ENCODE measurements around the gene ZNF598. TPM values are rescaled to one million over a fixed set of nuclear protein-coding genes. Genes with fewer than 3 reads are reported as not detected.

Gene ZNF598
- total RNA-seq, 6 experiments from 2014 or later, result 37.1 to 48.1 (median 40.7) TPM

GRCh38 chr16:1981398-1981836 is 28.2 kb downstream of the ZNF598 start, which contains the start of gene NOXO1:
Gene NOXO1, minus strand, starts transcription at chr16:1981469. Its CDS starts 290 bp downstream, at chr16:1981179.
- Mint-ChIP-seq H3K4me1 (ENCODE audit: low read depth) (peaks cover 16% of the 10 kb centered on the region), H3K4me3 (no peak within 1 kb of the TSS), H3K27ac (no peak within 1 kb of the TSS), H3K9me3 (no peaks in the 10 kb centered on the region), H3K27me3 (ENCODE audit: insufficient read depth) (peaks cover 12% of the 10 kb centered on the region), H3K36me3 (ENCODE audit: low read depth) (0 out of 2 replicates have a peak, but pooled peaks cover 1% of the 10 kb centered on the region)
- no peak for TF ChIP-seq CTCF (IDR thresholded peaks at IDR 0.05)
- DNase-seq, result no peak

- no peak overlapping the region for H3K4me3 Mint-ChIP-seq
- no peak for TF ChIP-seq CTCF (IDR thresholded peaks at IDR 0.05)
- peaks cover 16% of the 10 kb centered on the region for H3K4me1 Mint-ChIP-seq (ENCODE audit: low read depth)
- no peaks in the 10 kb centered on the region for H3K9me3 Mint-ChIP-seq
- no peak for DNase-seq
- no peaks in the 10 kb centered on the region for H3K36me3 Mint-ChIP-seq (ENCODE audit: low read depth)
- no peak overlapping the region for H3K27ac Mint-ChIP-seq
- peaks cover 12% of the 10 kb centered on the region for H3K27me3 Mint-ChIP-seq (ENCODE audit: insufficient read depth)
These were observed 28.9 kb downstream of the ZNF598 start for GRCh38 chr16:1980770-1981087.

- no peak overlapping the region for H3K27ac Mint-ChIP-seq
- no peak for TF ChIP-seq CTCF (IDR thresholded peaks at IDR 0.05)
- DNase-seq, result no peak
- H3K36me3 Mint-ChIP-seq (ENCODE audit: low read depth), result no peaks in the 10 kb centered on the region
- H3K27me3 Mint-ChIP-seq (ENCODE audit: insufficient read depth), result peaks cover 12% of the 10 kb centered on the region
- H3K4me1 Mint-ChIP-seq (ENCODE audit: low read depth), result peaks cover 13% of the 10 kb centered on the region
- no peaks in the 10 kb centered on the region for H3K9me3 Mint-ChIP-seq
- H3K4me3 Mint-ChIP-seq, result no peak overlapping the region
These were observed 29.4 kb downstream of the ZNF598 start for GRCh38 chr16:1980030-1980769.

- no peak for TF ChIP-seq CTCF (IDR thresholded peaks at IDR 0.05)
- Mint-ChIP-seq H3K9me3 (no peaks in the 10 kb centered on the region), H3K4me3 (no peak overlapping the region), H3K36me3 (ENCODE audit: low read depth) (no peaks in the 10 kb centered on the region), H3K27me3 (ENCODE audit: insufficient read depth) (peaks cover 9% of the 10 kb centered on the region), H3K27ac (no peak overlapping the region), H3K4me1 (ENCODE audit: low read depth) (peaks cover 6% of the 10 kb centered on the region; the same call in 1 of the 2 replicates)
- DNase-seq, result no peak
These were observed 30.2 kb downstream of the ZNF598 start for GRCh38 chr16:1979271-1980029.

GRCh38 chr16:1978476-1979120 is 31.0 kb downstream of the ZNF598 start:
- TF ChIP-seq CTCF (IDR thresholded peaks at IDR 0.05), result no peak
- peaks cover 8% of the 10 kb centered on the region for H3K27me3 Mint-ChIP-seq (ENCODE audit: insufficient read depth)
- H3K36me3 Mint-ChIP-seq (ENCODE audit: low read depth), result no peaks in the 10 kb centered on the region
- H3K9me3 Mint-ChIP-seq, result no peaks in the 10 kb centered on the region
- H3K4me3 Mint-ChIP-seq, result no peak overlapping the region
- no peak for DNase-seq
- peaks cover 6% of the 10 kb centered on the region; the same call in 1 of the 2 replicates for H3K4me1 Mint-ChIP-seq (ENCODE audit: low read depth)
- H3K27ac Mint-ChIP-seq, result no peak overlapping the region
